Tibial artery (tissue), 4 donors: Measurements from ENCODE around the gene TOLLIP.

Experiments
- DNase-seq, 2 donors: peaks; one replicate each; pipeline ENCODE4 v3.0.0-alpha.2; 2019
- H3K27ac ChIP-seq, 2 donors: fragments of 200-600 bp; sonication (generic) in 1 of 2; 1 replicate in 1 of 2; 2 replicates in 1 of 2; pipeline ENCODE4 v1.5.1; 2018 to 2019; ENCODE audit warnings: mild to moderate bottlenecking in 1 of 2
- H3K27me3 ChIP-seq, 2 donors: fragments of 200-600 bp; sonication (generic) in 1 of 2; one replicate each; pipeline versions ENCODE4 v1.5.1 to v1.6.0; 2016 to 2019
- H3K36me3 ChIP-seq, 3 donors: fragments of 200-600 bp; sonication (generic) in 2 of 3; one replicate each; pipeline ENCODE4 v1.5.1; 2016 to 2019; ENCODE audit warnings: mild to moderate bottlenecking in 2 of 3
- H3K4me1 ChIP-seq, 4 donors: fragments of 200-600 bp; sonication (generic) in 2 of 4; 1 replicate in 3 of 4; 2 replicates in 1 of 4; pipeline ENCODE4 v1.5.1; 2016 to 2019
- H3K4me3 ChIP-seq, 2 donors: fragments of 200-600 bp; sonication (generic) in 1 of 2; 1 replicate in 1 of 2; 2 replicates in 1 of 2; pipeline ENCODE4 v1.5.1; 2018 to 2019; ENCODE audit warnings: mild to moderate bottlenecking in 2 of 2
- H3K9me3 ChIP-seq, 3 donors: fragments of 200-600 bp; sonication (generic) in 1 of 3; one replicate each; pipeline ENCODE4 v1.5.1; 2016 to 2019
- CTCF ChIP-seq, 2 experiments: fragments of 200-600 bp in 1 of 2; fragments of 450-650 bp in 1 of 2; IDR thresholded peaks; one replicate each; pipeline ENCODE4 v1.5.1; 2017 to 2019; ENCODE audit warnings: antibody characterized with exemption in 2 of 2, mild to moderate bottlenecking in 1 of 2, moderate library complexity in 1 of 2
- intact Hi-C: fragments of 100-400 bp; cut with DNase I; formaldehyde crosslinking; loops from one replicate; pipeline ENCODE4 v1.15.0; 2023; ENCODE audit warnings: low total_unique reads

Gene TOLLIP

DNA sequence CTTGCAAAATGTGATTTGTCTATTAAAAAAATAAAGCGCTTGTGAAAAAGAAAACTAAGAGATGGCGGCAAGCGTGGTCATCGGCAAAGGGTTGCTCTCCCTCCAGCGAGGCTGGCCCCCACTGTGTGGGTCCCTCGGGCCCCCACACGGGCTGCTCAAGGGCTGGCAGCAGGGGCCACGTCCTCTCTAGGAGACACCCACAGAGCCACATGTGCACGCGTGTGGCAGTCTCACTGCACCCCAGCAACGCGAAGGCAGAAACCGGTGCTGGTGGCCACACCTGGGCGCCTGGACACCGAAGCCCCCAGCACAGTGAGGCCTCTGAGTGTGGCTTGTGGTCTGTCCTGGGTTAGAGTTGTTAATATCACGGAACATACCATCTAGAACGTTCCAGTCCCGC is 34.4 kb downstream of the TOLLIP start:
- H3K27ac ChIP-seq = no peak overlapping the region

GRCh38 chr11:1274501-1274900 is 34.9 kb downstream of the TOLLIP start:
- no peak for DNase-seq
- no peaks in the 10 kb centered on the region for H3K27me3 ChIP-seq
- H3K36me3 ChIP-seq = peaks cover 22 to 68% (median 61%) of the 10 kb centered on the region in 3 donors
- no peaks in the 10 kb centered on the region for H3K4me1 ChIP-seq
- no peaks in the 10 kb centered on the region for H3K9me3 ChIP-seq
- TF ChIP-seq CTCF (IDR thresholded peaks at IDR 0.05) = no peak
- intact Hi-C loops = loop anchor here (10.0 kb wide), 1 partner anchor 250 kb away; no protein-coding TSS in a partner anchor
- H3K4me3 ChIP-seq = no peak overlapping the region
- no peak overlapping the region for H3K27ac ChIP-seq

More for the DNA sequence above, 34.4 kb downstream of the TOLLIP start:
- intact Hi-C loops = loop anchor here (10.0 kb wide), 1 partner anchor 250 kb away; no protein-coding TSS in a partner anchor
- Histone ChIP-seq H3K36me3 (peaks cover 27 to 73% (median 66%) of the 10 kb centered on the region in 3 donors), H3K4me1 (no peaks in the 10 kb centered on the region), H3K27me3 (no peaks in the 10 kb centered on the region), H3K9me3 (no peaks in the 10 kb centered on the region), H3K4me3 (no peak overlapping the region)
- no peak for DNase-seq
- TF ChIP-seq CTCF (IDR thresholded peaks at IDR 0.05) = no peak

GRCh38 chr11:1272531-1272930 is 36.9 kb downstream of the TOLLIP start:
- DNase-seq = no peak
- Histone ChIP-seq H3K36me3 (peaks cover 22 to 48% (median 42%) of the 10 kb centered on the region in 3 donors), H3K9me3 (no peaks in the 10 kb centered on the region), H3K27me3 (no peaks in the 10 kb centered on the region), H3K4me1 (no peaks in the 10 kb centered on the region), H3K27ac (no peak overlapping the region), H3K4me3 (no peak overlapping the region)
- no peak for TF ChIP-seq CTCF (IDR thresholded peaks at IDR 0.05)
- intact Hi-C loops = loop anchor here (10.0 kb wide), 1 partner anchor 252 kb away; no protein-coding TSS in a partner anchor

- DNase-seq = no peak
- no peak for TF ChIP-seq CTCF (IDR thresholded peaks at IDR 0.05)
- Histone ChIP-seq H3K9me3 (no peaks in the 10 kb centered on the region), H3K27me3 (no peaks in the 10 kb centered on the region), H3K4me3 (no peak overlapping the region), H3K36me3 (peaks cover 21 to 44% (median 36%) of the 10 kb centered on the region in 3 donors), H3K27ac (no peak overlapping the region), H3K4me1 (no peaks in the 10 kb centered on the region)
- intact Hi-C loops = loop anchor here (10.0 kb wide), 1 partner anchor 253 kb away; no protein-coding TSS in a partner anchor
Observed at GRCh38 chr11:1271927-1272326, 37.5 kb downstream of the TOLLIP start.

DNA sequence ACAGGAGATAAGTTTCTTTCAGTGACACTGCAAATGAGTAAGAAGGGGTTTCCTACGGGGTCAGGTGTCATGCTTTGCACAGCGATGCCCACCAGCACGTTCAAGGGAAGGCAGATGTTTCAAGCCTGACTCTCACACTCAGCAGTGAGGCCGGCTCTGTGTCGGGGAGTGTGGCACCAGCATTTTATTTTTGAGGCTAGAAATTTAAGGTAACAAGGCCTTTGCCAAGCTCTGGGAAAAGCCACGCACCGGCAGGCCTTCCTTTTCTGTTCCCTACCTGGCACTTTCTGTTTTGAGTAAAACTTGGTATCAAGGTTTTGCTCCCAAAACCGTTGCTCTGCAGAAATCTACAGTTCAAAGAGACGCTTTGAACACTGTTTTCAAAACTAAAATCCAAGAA is 38.0 kb downstream of the TOLLIP start:
- no peak for TF ChIP-seq CTCF (IDR thresholded peaks at IDR 0.05)
- peaks cover 16 to 38% (median 31%) of the 10 kb centered on the region in 3 donors for H3K36me3 ChIP-seq
- no peaks in the 10 kb centered on the region for H3K27me3 ChIP-seq
- H3K27ac ChIP-seq = no peak overlapping the region
- no peak overlapping the region for H3K4me3 ChIP-seq
- no peaks in the 10 kb centered on the region for H3K4me1 ChIP-seq
- H3K9me3 ChIP-seq = no peaks in the 10 kb centered on the region
- DNase-seq = no peak
- intact Hi-C loops = loop anchor here (10.0 kb wide), 1 partner anchor 253 kb away; no protein-coding TSS in a partner anchor
